HCT116 (cell line): ENCODE results near the gene PLCG2. TPM values are rescaled to one million over a fixed set of nuclear protein-coding genes. Genes with fewer than 3 reads are reported as not detected.

Experiments used
- ATAC-seq: fragments of 200-7000 bp; cut with Tn5 transposase; 2 replicates; pipeline ENCODE4 v1.9.1; 2020; ENCODE audit warnings: mild to moderate bottlenecking, moderate library complexity
- BruUV-seq: library from RNA; stranded (reverse); fragments of 400-500 nt; replicated peaks from 2 replicates; lab custom pipeline; 2021; lab: Mats Ljungman, UMichigan
- CTCF ChIA-PET: fragments of 300-600 bp; sonication (Branson Sonifier 250); formaldehyde crosslinking; loops from one replicate; lab custom pipeline; 2021; ENCODE audit warnings: antibody characterized with exemption; lab: Charles Lee
- POLR2A ChIA-PET: fragments of 300-600, 350-600 bp; sonication (Branson Sonifier 250); formaldehyde crosslinking; loops from one replicate; lab custom pipeline; 2021; ENCODE audit warnings: antibody characterized with exemption; lab: Charles Lee
- RAD21 ChIA-PET, 2 experiments: fragments of 300-600 bp; sonication (Branson Sonifier 250); formaldehyde crosslinking; loops; one replicate each; lab custom pipeline; 2023; ENCODE audit warnings: low total read pairs in 2 of 2; ENCODE audit not compliant: uncharacterized antibody in 2 of 2, unreplicated experiment in 2 of 2, low non-redundant PET in 1 of 2; lab: Charles Lee
- DNase-seq: peaks from one replicate; pipeline ENCODE4 v3.0.0-alpha.2; 2010; ENCODE audit warnings: low read depth, low spot score
- H2AFZ ChIP-seq: fragments of 200-600 bp; shearing (Covaris generic), sonication (generic); 2 replicates; pipeline ENCODE4 v1.6.1; 2017; ENCODE audit warnings: low read depth, mixed run types, mixed read lengths, antibody characterized with exemption, low read length; ENCODE audit not compliant: poor library complexity, severe bottlenecking
- H3K27ac ChIP-seq: 2 replicates; pipeline ENCODE4 v1.5.1; 2012; ENCODE audit warnings: low read depth, low read length
- H3K27me3 ChIP-seq: fragments of 200-600 bp; sonication (generic); 2 replicates; pipeline ENCODE4 v1.6.1; 2016; ENCODE audit warnings: mixed run types, low read length, mixed read lengths; ENCODE audit not compliant: insufficient read depth
- H3K36me3 ChIP-seq, 2 experiments: fragments of 200-500 bp in 1 of 2; fragments of 200-600 bp in 1 of 2; sonication (Bioruptor generic) in 1 of 2; sonication (generic) in 1 of 2; 2 replicates each; pipeline versions ENCODE4 v1.5.1 to v1.6.1; 2014 to 2016; ENCODE audit warnings: low read length in 2 of 2, inconsistent platforms in 1 of 2, mixed read lengths in 1 of 2, mixed run types in 1 of 2; ENCODE audit not compliant: insufficient read depth in 2 of 2, control insufficient read depth in 1 of 2
- H3K4me1 ChIP-seq, 2 experiments: fragments of 200-600 bp in 1 of 2; sonication (generic) in 1 of 2; 2 replicates each; pipeline versions ENCODE4 v1.5.1 to v1.6.1; 2012 to 2017; ENCODE audit warnings: low read length in 2 of 2, inconsistent platforms in 1 of 2, mild to moderate bottlenecking in 1 of 2, mixed read lengths in 1 of 2, mixed run types in 1 of 2, moderate library complexity in 1 of 2; ENCODE audit not compliant: insufficient read depth in 2 of 2, control insufficient read depth in 1 of 2
- H3K4me2 ChIP-seq: fragments of 200-600 bp; sonication (generic); 2 replicates; pipeline ENCODE4 v1.6.1; 2017; ENCODE audit warnings: mixed run types, low read length, mixed read lengths
- H3K4me3 ChIP-seq, 2 experiments: fragments of 200-600 bp in 1 of 2; sonication (generic) in 1 of 2; replicated peaks in 1 of 2; 2 replicates each; pipeline ENCODE4 v1.5.1; 2011 to 2016; ENCODE audit warnings: low read length in 2 of 2, control low read depth in 1 of 2, low read depth in 1 of 2, mild to moderate bottlenecking in 1 of 2, mixed read lengths in 1 of 2, mixed run types in 1 of 2
- H3K79me2 ChIP-seq: fragments of 200-600 bp; sonication (generic); 2 replicates; pipeline ENCODE4 v1.6.1; 2017; ENCODE audit warnings: mild to moderate bottlenecking, mixed run types, low read length, moderate library complexity, mixed read lengths; ENCODE audit not compliant: insufficient read depth
- H3K9ac ChIP-seq: fragments of 200-600 bp; sonication (generic); 2 replicates; pipeline ENCODE4 v1.6.1; 2016; ENCODE audit warnings: low read length, mixed read lengths
- H3K9me2 ChIP-seq: fragments of 200-600 bp; sonication (generic), shearing (Covaris generic); 2 replicates; pipeline ENCODE4 v1.6.1; 2017; ENCODE audit warnings: mixed run types, mild to moderate bottlenecking, moderate library complexity; ENCODE audit not compliant: insufficient read depth
- H3K9me3 ChIP-seq, 2 experiments: fragments of 200-500 bp in 1 of 2; fragments of 200-600 bp in 1 of 2; sonication (Bioruptor generic) in 1 of 2; sonication (generic) in 1 of 2; 2 replicates each; pipeline ENCODE4 v1.6.1; 2014 to 2017; ENCODE audit warnings: low read length in 2 of 2, mixed read lengths in 2 of 2, inconsistent platforms in 1 of 2, low read depth in 1 of 2, mild to moderate bottlenecking in 1 of 2, mixed run types in 1 of 2, moderate library complexity in 1 of 2; ENCODE audit not compliant: control insufficient read depth in 1 of 2, insufficient read depth in 1 of 2
- H4K20me1 ChIP-seq: fragments of 200-600 bp; sonication (generic), shearing (Covaris generic); 2 replicates; pipeline ENCODE4 v1.6.1; 2017; ENCODE audit warnings: mixed run types, mild to moderate bottlenecking, moderate library complexity; ENCODE audit not compliant: insufficient read depth
- CBX3 ChIP-seq: IDR thresholded peaks from 2 replicates; pipeline ENCODE4 v1.6.1; 2012; ENCODE audit warnings: low read depth
- CEBPB ChIP-seq: IDR thresholded peaks from 2 replicates; pipeline ENCODE4 v1.6.1; 2012; ENCODE audit warnings: low read depth
- EGR1 ChIP-seq: IDR thresholded peaks from 2 replicates; pipeline ENCODE4 v1.6.1; 2012; ENCODE audit warnings: low read depth
- ELF1 ChIP-seq: IDR thresholded peaks from 2 replicates; pipeline ENCODE4 v1.6.1; 2012; ENCODE audit warnings: low read depth, borderline replicate concordance
- EZH2 ChIP-seq: fragments of 200-600 bp; sonication (generic); IDR thresholded peaks from 2 replicates; pipeline ENCODE4 v1.6.1; 2017; ENCODE audit warnings: antibody characterized with exemption, mixed run types
- EZH2phosphoT487 ChIP-seq: fragments of 200-600 bp; IDR thresholded peaks from 2 replicates; pipeline ENCODE4 v1.6.1; 2018; ENCODE audit warnings: antibody characterized with exemption, borderline replicate concordance
- FOSL1 ChIP-seq: IDR thresholded peaks from 2 replicates; pipeline ENCODE4 v1.6.1; 2012; ENCODE audit warnings: low read depth
- POLR2A ChIP-seq: IDR thresholded peaks from 2 replicates; pipeline ENCODE4 v1.7.0; 2011; ENCODE audit warnings: borderline replicate concordance; ENCODE audit not compliant: insufficient read depth, insufficient read length; ENCODE audit errors: extremely low read depth
- POLR2AphosphoS5 ChIP-seq: IDR thresholded peaks from 2 replicates; pipeline ENCODE4 v1.6.1; 2011; ENCODE audit warnings: mild to moderate bottlenecking, low read depth, low read length, moderate library complexity
- RAD21 ChIP-seq: IDR thresholded peaks from 2 replicates; pipeline ENCODE4 v1.6.1; 2012; ENCODE audit warnings: low read depth, mild to moderate bottlenecking
- SIN3A ChIP-seq: IDR thresholded peaks from 2 replicates; pipeline ENCODE4 v1.6.1; 2012; ENCODE audit warnings: low read depth
- SP1 ChIP-seq: IDR thresholded peaks from 2 replicates; pipeline ENCODE4 v1.6.1; 2012; ENCODE audit warnings: low read depth
- SRF ChIP-seq: IDR thresholded peaks from 2 replicates; pipeline ENCODE4 v1.6.1; 2012; ENCODE audit warnings: low read depth
- ZNF274 ChIP-seq: fragments of 200-500 bp; sonication (Bioruptor generic); IDR thresholded peaks from 2 replicates; pipeline ENCODE4 v1.6.1; 2014; ENCODE audit warnings: mild to moderate bottlenecking, low read depth, low read length, inconsistent platforms
- intact Hi-C: fragments of 100-400 bp; cut with micrococcal nuclease; formaldehyde crosslinking; loops from 2 replicates; pipeline ENCODE4 v1.10.0; 2022
- total RNA-seq: library from RNA; stranded (reverse); gene quantifications from one replicate; pipeline ENCODE4 v1.2.1, GENCODE V29; 2021; ENCODE audit not compliant: unreplicated experiment
- TF ChIP-seq, protein P1 (sequence below), 3 experiments: fragments of 200-600 bp in 1 of 3; sonication (generic) in 1 of 3; IDR thresholded peaks in 2 of 3; conservative IDR thresholded peaks in 1 of 3; 2 replicates each; pipeline ENCODE4 v1.5.1; 2012 to 2017; ENCODE audit warnings: low read depth in 2 of 3, low read length in 2 of 3, antibody characterized with exemption in 1 of 3, borderline replicate concordance in 1 of 3, control low read depth in 1 of 3, mild to moderate bottlenecking in 1 of 3, mixed read lengths in 1 of 3, mixed run types in 1 of 3, moderate library complexity in 1 of 3; ENCODE audit not compliant: insufficient read depth in 1 of 3
- TF ChIP-seq, protein P2 (sequence below): IDR thresholded peaks from 2 replicates; pipeline ENCODE4 v1.6.1; 2011; ENCODE audit warnings: mild to moderate bottlenecking, low read length, moderate library complexity; ENCODE audit not compliant: insufficient replicate concordance; ENCODE audit errors: extremely low read depth
- TF ChIP-seq, protein P3 (sequence below): IDR thresholded peaks from 2 replicates; pipeline ENCODE4 v1.6.1; 2012

The PLCG2 gene
- total RNA-seq, 1 experiment from 2014 or later: 31.2 TPM

DNA sequence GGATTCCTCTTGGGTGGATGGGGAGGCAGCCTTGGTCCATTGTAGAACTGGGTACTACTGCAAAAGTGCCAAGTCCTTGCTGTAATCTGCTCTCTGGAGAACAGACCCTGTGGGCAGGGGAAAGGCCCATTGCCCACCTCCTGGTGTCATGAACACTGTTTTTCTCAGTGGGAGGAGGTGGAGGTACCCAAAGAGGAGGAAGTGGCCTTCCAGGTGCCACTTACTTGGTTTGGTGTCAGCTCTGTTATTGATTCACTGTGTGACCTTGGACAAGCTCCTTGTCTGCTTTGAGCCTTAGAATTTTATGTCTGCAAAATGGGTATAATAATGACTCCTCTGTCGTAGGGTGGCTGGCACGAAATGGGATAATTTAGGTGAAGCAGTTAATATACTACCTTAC is 55.8 kb downstream of the PLCG2 start:
- ATAC-seq (no peak), DNase-seq (no peak)
- no peaks in the 10 kb centered on the region for H3K9me2 ChIP-seq
- H4K20me1 ChIP-seq: no peaks in the 10 kb centered on the region; the same call in 1 of the 2 replicates
- H3K79me2 ChIP-seq: no peaks in the 10 kb centered on the region
- no peak overlapping the region for H2AFZ ChIP-seq
- no peak overlapping the region for H3K4me3 ChIP-seq
- no peaks in the 10 kb centered on the region for H3K36me3 ChIP-seq
- ChIA-PET RAD21 (no interaction called here), POLR2A (no interaction called here), CTCF (no interaction called here)
- intact Hi-C loops: no loop called here
- peaks cover 11 to 49% of the 10 kb centered on the region in 2 experiments for H3K4me1 ChIP-seq
- H3K27me3 ChIP-seq: no peaks in the 10 kb centered on the region
- no peak overlapping the region for H3K27ac ChIP-seq
- H3K4me2 ChIP-seq: no peak overlapping the region
- H3K9ac ChIP-seq: no peak overlapping the region
- TF ChIP-seq EZH2phosphoT487 (no peak), ELF1 (no peak), SRF (no peak), ZNF274 (no peak), POLR2AphosphoS5 (no peak)
- TF ChIP-seq, protein P1, sequence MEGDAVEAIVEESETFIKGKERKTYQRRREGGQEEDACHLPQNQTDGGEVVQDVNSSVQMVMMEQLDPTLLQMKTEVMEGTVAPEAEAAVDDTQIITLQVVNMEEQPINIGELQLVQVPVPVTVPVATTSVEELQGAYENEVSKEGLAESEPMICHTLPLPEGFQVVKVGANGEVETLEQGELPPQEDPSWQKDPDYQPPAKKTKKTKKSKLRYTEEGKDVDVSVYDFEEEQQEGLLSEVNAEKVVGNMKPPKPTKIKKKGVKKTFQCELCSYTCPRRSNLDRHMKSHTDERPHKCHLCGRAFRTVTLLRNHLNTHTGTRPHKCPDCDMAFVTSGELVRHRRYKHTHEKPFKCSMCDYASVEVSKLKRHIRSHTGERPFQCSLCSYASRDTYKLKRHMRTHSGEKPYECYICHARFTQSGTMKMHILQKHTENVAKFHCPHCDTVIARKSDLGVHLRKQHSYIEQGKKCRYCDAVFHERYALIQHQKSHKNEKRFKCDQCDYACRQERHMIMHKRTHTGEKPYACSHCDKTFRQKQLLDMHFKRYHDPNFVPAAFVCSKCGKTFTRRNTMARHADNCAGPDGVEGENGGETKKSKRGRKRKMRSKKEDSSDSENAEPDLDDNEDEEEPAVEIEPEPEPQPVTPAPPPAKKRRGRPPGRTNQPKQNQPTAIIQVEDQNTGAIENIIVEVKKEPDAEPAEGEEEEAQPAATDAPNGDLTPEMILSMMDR (IDR thresholded peaks at IDR 0.05 in 2 of 3, conservative IDR thresholded peaks at IDR 0.05 in 1 of 3; ENCODE audit: borderline replicate concordance in 1 of 3, insufficient read depth in 1 of 3, low read depth in 2 of 3, low read length in 2 of 3): no peak
- BruUV-seq: no TSS peak
- no peaks in the 10 kb centered on the region for H3K9me3 ChIP-seq

DNA sequence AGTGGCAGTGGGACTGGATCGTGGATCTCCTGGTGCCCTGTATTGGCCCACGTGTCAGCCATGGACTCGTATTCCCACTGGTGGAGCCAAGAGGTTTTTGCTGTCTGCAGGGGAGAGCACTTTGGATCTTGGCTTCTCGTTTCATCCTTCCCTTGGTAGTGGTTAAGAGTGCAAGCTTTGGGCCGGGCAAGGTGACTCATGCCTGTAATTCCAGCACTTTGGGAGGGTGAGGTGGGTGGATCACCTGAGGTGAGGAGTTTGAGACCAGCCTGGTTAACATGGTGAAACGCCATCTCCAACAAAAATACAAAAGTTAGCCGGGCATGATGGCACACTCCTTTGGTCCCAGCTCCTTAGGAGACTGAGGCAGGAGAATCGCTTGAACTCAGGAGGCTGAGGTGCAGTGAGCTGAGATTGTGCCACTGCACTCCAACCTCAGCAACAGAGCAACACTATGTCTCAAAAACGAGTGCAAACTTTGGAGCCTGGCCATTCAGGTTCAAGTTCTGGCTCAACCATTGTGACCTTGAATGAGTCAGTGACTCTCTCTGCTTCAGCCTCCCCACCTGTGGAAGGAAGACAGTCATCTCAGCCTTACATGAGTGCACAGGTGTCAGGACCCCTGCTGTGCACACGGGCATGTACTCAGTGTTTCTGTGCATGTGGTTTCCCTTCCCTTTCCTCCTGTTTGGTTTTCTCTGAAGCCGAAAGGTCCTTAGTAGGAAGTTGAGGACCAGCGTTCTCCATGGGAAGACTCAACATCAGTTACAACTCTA is 57.4 kb downstream of the PLCG2 start:
- no TSS peak for BruUV-seq
- peak; percentile 59 for DNase-seq

More for the DNA sequence above, 57.4 kb downstream of the PLCG2 start:
- no peaks in the 10 kb centered on the region for H3K36me3 ChIP-seq
- no peaks in the 10 kb centered on the region for H3K9me2 ChIP-seq
- peak overlapping the region; percentile 58 for H3K4me2 ChIP-seq
- ATAC-seq: peak; percentile 77
- H3K79me2 ChIP-seq: no peaks in the 10 kb centered on the region
- CTCF ChIA-PET: no interaction called here
- 0 out of 2 replicates have a peak overlapping the region, but pooled peaks have one; percentile 1 for H3K9ac ChIP-seq
- H2AFZ ChIP-seq: no peak overlapping the region
- intact Hi-C loops: no loop called here
- no peak overlapping the region for H3K27ac ChIP-seq
- H3K27me3 ChIP-seq: no peaks in the 10 kb centered on the region
- POLR2A ChIA-PET: no interaction called here
- H4K20me1 ChIP-seq: no peaks in the 10 kb centered on the region; the same call in 1 of the 2 replicates
- H3K4me3 ChIP-seq: peak overlapping the region in 1 of 2 experiments; percentile 32; a peak in 2 of 4 replicates
- TF ChIP-seq EZH2: no peak
- no peak for TF ChIP-seq RAD21
- peak; percentile 44 for TF ChIP-seq CEBPB
- TF ChIP-seq POLR2A: no peak
- peak; percentile 40; the same call in 1 of the 2 replicates for TF ChIP-seq CBX3
- TF ChIP-seq, protein P2, sequence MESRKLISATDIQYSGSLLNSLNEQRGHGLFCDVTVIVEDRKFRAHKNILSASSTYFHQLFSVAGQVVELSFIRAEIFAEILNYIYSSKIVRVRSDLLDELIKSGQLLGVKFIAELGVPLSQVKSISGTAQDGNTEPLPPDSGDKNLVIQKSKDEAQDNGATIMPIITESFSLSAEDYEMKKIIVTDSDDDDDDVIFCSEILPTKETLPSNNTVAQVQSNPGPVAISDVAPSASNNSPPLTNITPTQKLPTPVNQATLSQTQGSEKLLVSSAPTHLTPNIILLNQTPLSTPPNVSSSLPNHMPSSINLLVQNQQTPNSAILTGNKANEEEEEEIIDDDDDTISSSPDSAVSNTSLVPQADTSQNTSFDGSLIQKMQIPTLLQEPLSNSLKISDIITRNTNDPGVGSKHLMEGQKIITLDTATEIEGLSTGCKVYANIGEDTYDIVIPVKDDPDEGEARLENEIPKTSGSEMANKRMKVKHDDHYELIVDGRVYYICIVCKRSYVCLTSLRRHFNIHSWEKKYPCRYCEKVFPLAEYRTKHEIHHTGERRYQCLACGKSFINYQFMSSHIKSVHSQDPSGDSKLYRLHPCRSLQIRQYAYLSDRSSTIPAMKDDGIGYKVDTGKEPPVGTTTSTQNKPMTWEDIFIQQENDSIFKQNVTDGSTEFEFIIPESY: no peak
- TF ChIP-seq, protein P3, sequence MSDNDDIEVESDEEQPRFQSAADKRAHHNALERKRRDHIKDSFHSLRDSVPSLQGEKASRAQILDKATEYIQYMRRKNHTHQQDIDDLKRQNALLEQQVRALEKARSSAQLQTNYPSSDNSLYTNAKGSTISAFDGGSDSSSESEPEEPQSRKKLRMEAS: no peak
- peak; percentile 35; the same call in 1 of the 2 replicates for TF ChIP-seq POLR2AphosphoS5
- peak; percentile 60 for TF ChIP-seq EGR1
- no peak for TF ChIP-seq SIN3A
- TF ChIP-seq FOSL1: peak; percentile 54
- peak; percentile 51 for TF ChIP-seq SP1
- peaks cover 11 to 49% of the 10 kb centered on the region in 2 experiments for H3K4me1 ChIP-seq
- no peaks in the 10 kb centered on the region for H3K9me3 ChIP-seq
- RAD21 ChIA-PET: no interaction called here
